CD8-positive, alpha-beta memory T cell (primary cell): ENCODE measurements around the gene TBPL1. TPM values are rescaled to one million over a fixed set of nuclear protein-coding genes. Genes with fewer than 3 reads are reported as not detected.

Source experiments
- CTCF ChIA-PET: fragments of 350-600 bp; sonication (Branson Sonifier 250); formaldehyde crosslinking; loops from one replicate; lab custom pipeline; 2021; ENCODE audit warnings: antibody characterized with exemption; lab: Charles Lee
- POLR2A ChIA-PET: fragments of 350-600 bp; sonication (Branson Sonifier 250); formaldehyde crosslinking; loops from one replicate; lab custom pipeline; 2021; ENCODE audit warnings: antibody characterized with exemption; lab: Charles Lee
- DNase-seq, 5 donors: peaks; one replicate each; pipeline versions ENCODE4 v3.0.0 to v3.0.0-alpha.2; 2020 to 2022; ENCODE audit warnings: mixed read lengths in 1 of 5
- H3K27ac ChIP-seq: one replicate; pipeline ENCODE4 v1.7.0; 2013; ENCODE audit warnings: low read depth, mild to moderate bottlenecking, low read length, moderate library complexity
- H3K27me3 ChIP-seq: 2 replicates; pipeline ENCODE4 v1.7.0; 2013; ENCODE audit warnings: low read length, mild to moderate bottlenecking; ENCODE audit not compliant: insufficient read depth, poor library complexity, severe bottlenecking
- H3K36me3 ChIP-seq: 2 replicates; pipeline ENCODE4 v1.7.0; 2013; ENCODE audit warnings: mild to moderate bottlenecking, low read length, moderate library complexity; ENCODE audit not compliant: insufficient read depth
- H3K4me1 ChIP-seq: 2 replicates; pipeline ENCODE4 v1.7.0; 2013; ENCODE audit warnings: mild to moderate bottlenecking, low read length, moderate library complexity; ENCODE audit not compliant: insufficient read depth
- H3K4me3 ChIP-seq: 2 replicates; pipeline ENCODE4 v1.7.0; 2013; ENCODE audit warnings: mild to moderate bottlenecking, low read length
- H3K9me3 ChIP-seq: 2 replicates; pipeline ENCODE4 v1.7.0; 2013; ENCODE audit warnings: mild to moderate bottlenecking, low read length
- H3K27ac Mint-ChIP-seq, 8 donors: one replicate each; pipeline ENCODE4 v1.8.0; 2020 to 2021; ENCODE audit warnings: mixed read lengths in 8 of 8, mild to moderate bottlenecking in 6 of 8, inconsistent platforms in 3 of 8, moderate library complexity in 3 of 8
- H3K27me3 Mint-ChIP-seq, 2 donors: one replicate each; pipeline ENCODE4 v1.8.0; 2020 to 2021; ENCODE audit warnings: mixed read lengths in 2 of 2, mild to moderate bottlenecking in 1 of 2, moderate library complexity in 1 of 2
- H3K36me3 Mint-ChIP-seq, 3 donors: one replicate each; pipeline ENCODE4 v1.8.0; 2020 to 2021; ENCODE audit warnings: mixed read lengths in 3 of 3, inconsistent platforms in 1 of 3, mild to moderate bottlenecking in 1 of 3
- H3K4me1 Mint-ChIP-seq, 3 donors: one replicate each; pipeline ENCODE4 v1.8.0; 2020 to 2021; ENCODE audit warnings: mixed read lengths in 3 of 3, inconsistent platforms in 1 of 3, mild to moderate bottlenecking in 1 of 3
- H3K4me3 Mint-ChIP-seq, 7 donors: one replicate each; pipeline ENCODE4 v1.8.0; 2020 to 2021; ENCODE audit warnings: mixed read lengths in 7 of 7, mild to moderate bottlenecking in 6 of 7, moderate library complexity in 4 of 7, inconsistent platforms in 2 of 7
- H3K9me3 Mint-ChIP-seq, 5 donors: one replicate each; pipeline ENCODE4 v1.8.0; 2020 to 2022; ENCODE audit warnings: mixed read lengths in 5 of 5, mild to moderate bottlenecking in 3 of 5, moderate library complexity in 2 of 5, inconsistent platforms in 1 of 5
- polyA plus RNA-seq: library from polyadenylated mRNA; unstranded; fragments of 300-500 nt; fragmentation: Illumina TruSeq; gene quantifications from one replicate; pipeline ENCODE4 v1.2.3, GENCODE V29; 2021
- total RNA-seq, 2 experiments: library from RNA; stranded (reverse); gene quantifications; one replicate each; pipeline ENCODE4 v1.2.3, GENCODE V29; 2021

Gene TBPL1
- total and polyA plus RNA-seq, 3 experiments from 2014 or later, result 51.9 to 70.9 (median 52.8) TPM

GRCh38 chr6:134002821-134003220, 49.8 kb downstream of the TBPL1 start:
- no peaks in the 10 kb centered on the region for H3K9me3 ChIP-seq
- no peaks in the 10 kb centered on the region for H3K4me1 Mint-ChIP-seq
- no peak overlapping the region for H3K4me3 Mint-ChIP-seq
- no peaks in the 10 kb centered on the region for H3K27me3 ChIP-seq
- H3K27ac Mint-ChIP-seq, result no peak overlapping the region
- CTCF ChIA-PET, result interaction anchor here (0.8 kb wide), 1 partner anchor 79 kb away, joined by 4 read pairs; no protein-coding TSS in a partner anchor
- no peak overlapping the region for H3K27ac ChIP-seq
- peaks cover 9 to 24% of the 10 kb centered on the region in 2 donors for H3K27me3 Mint-ChIP-seq
- H3K36me3 Mint-ChIP-seq, result no peaks in the 10 kb centered on the region
- no peak for DNase-seq
- no peak overlapping the region for H3K4me3 ChIP-seq
- no peaks in the 10 kb centered on the region for H3K9me3 Mint-ChIP-seq
- POLR2A ChIA-PET, result no interaction called here
- no peaks in the 10 kb centered on the region for H3K36me3 ChIP-seq
- H3K4me1 ChIP-seq, result no peaks in the 10 kb centered on the region

GRCh38 chr6:134003542-134003951, 50.5 kb downstream of the TBPL1 start:
- Mint-ChIP-seq H3K36me3 (no peaks in the 10 kb centered on the region), H3K4me1 (no peaks in the 10 kb centered on the region), H3K27ac (no peak overlapping the region), H3K27me3 (peaks cover 9 to 24% of the 10 kb centered on the region in 2 donors), H3K9me3 (no peaks in the 10 kb centered on the region), H3K4me3 (no peak overlapping the region)
- Histone ChIP-seq H3K4me3 (no peak overlapping the region), H3K9me3 (no peaks in the 10 kb centered on the region), H3K27me3 (no peaks in the 10 kb centered on the region), H3K27ac (no peak overlapping the region), H3K36me3 (no peaks in the 10 kb centered on the region), H3K4me1 (no peaks in the 10 kb centered on the region)
- ChIA-PET CTCF (interaction anchor here (0.8 kb wide), 1 partner anchor 80 kb away, joined by 4 read pairs; no protein-coding TSS in a partner anchor), POLR2A (no interaction called here)
- DNase-seq, result no peak

DNA sequence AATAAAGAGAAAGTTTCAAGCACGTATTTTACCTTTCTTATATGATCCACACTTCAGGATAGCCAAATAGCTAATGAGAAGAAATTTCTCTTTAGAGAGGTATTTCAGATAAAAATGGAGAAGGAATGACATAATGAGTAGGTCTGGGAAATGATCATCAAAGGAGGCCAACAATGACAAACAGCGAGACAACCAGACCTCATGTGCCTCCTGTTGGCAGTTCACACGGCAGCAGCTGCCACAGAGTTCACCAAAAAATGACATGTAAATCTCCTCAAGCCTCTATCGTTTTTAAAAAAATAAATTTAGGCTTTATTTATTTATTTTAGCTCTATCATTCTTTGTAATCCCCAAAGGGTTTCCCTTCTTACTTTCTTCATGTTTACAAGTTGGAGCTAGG, 51.7 kb downstream of the TBPL1 start:
- Histone ChIP-seq H3K9me3 (no peaks in the 10 kb centered on the region), H3K27ac (no peak overlapping the region), H3K27me3 (no peaks in the 10 kb centered on the region), H3K4me1 (no peaks in the 10 kb centered on the region), H3K36me3 (no peaks in the 10 kb centered on the region), H3K4me3 (no peak overlapping the region)
- ChIA-PET CTCF (no interaction called here), POLR2A (no interaction called here)
- Mint-ChIP-seq H3K27ac (no peak overlapping the region), H3K36me3 (no peaks in the 10 kb centered on the region), H3K4me1 (no peaks in the 10 kb centered on the region), H3K9me3 (peaks cover 0 to under 1% (median 0%) of the 10 kb centered on the region in 5 donors), H3K27me3 (peaks cover 9 to 29% of the 10 kb centered on the region in 2 donors), H3K4me3 (no peak overlapping the region)
- DNase-seq, result no peak

GRCh38 chr6:134005800-134006199, 52.8 kb downstream of the TBPL1 start:
- no peaks in the 10 kb centered on the region for H3K4me1 ChIP-seq
- ChIA-PET CTCF (no interaction called here), POLR2A (no interaction called here)
- H3K9me3 Mint-ChIP-seq, result peaks cover 0 to 3% (median 0%) of the 10 kb centered on the region in 5 donors
- no peaks in the 10 kb centered on the region for H3K36me3 ChIP-seq
- H3K27me3 ChIP-seq, result no peaks in the 10 kb centered on the region
- DNase-seq, result no peak
- no peak overlapping the region for H3K27ac ChIP-seq
- no peaks in the 10 kb centered on the region for H3K36me3 Mint-ChIP-seq
- H3K27me3 Mint-ChIP-seq, result peaks cover 9 to 38% of the 10 kb centered on the region in 2 donors
- no peak overlapping the region for H3K27ac Mint-ChIP-seq
- no peaks in the 10 kb centered on the region for H3K4me1 Mint-ChIP-seq
- H3K4me3 Mint-ChIP-seq, result no peak overlapping the region
- no peaks in the 10 kb centered on the region for H3K9me3 ChIP-seq
- no peak overlapping the region for H3K4me3 ChIP-seq

GRCh38 chr6:134007077-134007476, 54.1 kb downstream of the TBPL1 start:
- Mint-ChIP-seq H3K36me3 (no peaks in the 10 kb centered on the region), H3K4me1 (no peaks in the 10 kb centered on the region), H3K9me3 (peaks cover 0 to 3% (median 0%) of the 10 kb centered on the region in 5 donors), H3K27me3 (peaks cover 9 to 38% of the 10 kb centered on the region in 2 donors), H3K27ac (no peak overlapping the region), H3K4me3 (no peak overlapping the region)
- Histone ChIP-seq H3K27me3 (no peaks in the 10 kb centered on the region), H3K27ac (no peak overlapping the region), H3K4me1 (no peaks in the 10 kb centered on the region), H3K4me3 (no peak overlapping the region), H3K9me3 (no peaks in the 10 kb centered on the region), H3K36me3 (no peaks in the 10 kb centered on the region)
- ChIA-PET CTCF (no interaction called here), POLR2A (no interaction called here)
- DNase-seq, result no peak

GRCh38 chr6:134009876-134010275, 56.9 kb downstream of the TBPL1 start:
- Histone ChIP-seq H3K9me3 (no peaks in the 10 kb centered on the region), H3K27me3 (no peaks in the 10 kb centered on the region), H3K4me3 (no peak overlapping the region), H3K27ac (no peak overlapping the region), H3K36me3 (no peaks in the 10 kb centered on the region), H3K4me1 (no peaks in the 10 kb centered on the region)
- H3K36me3 Mint-ChIP-seq, result no peaks in the 10 kb centered on the region
- CTCF ChIA-PET, result no interaction called here
- no peak for DNase-seq
- POLR2A ChIA-PET, result no interaction called here
- peaks cover 5 to 37% of the 10 kb centered on the region in 2 donors for H3K27me3 Mint-ChIP-seq
- H3K4me1 Mint-ChIP-seq, result no peaks in the 10 kb centered on the region
- peaks cover 0 to 3% (median 0%) of the 10 kb centered on the region in 5 donors for H3K9me3 Mint-ChIP-seq
- no peak overlapping the region for H3K4me3 Mint-ChIP-seq
- no peak overlapping the region for H3K27ac Mint-ChIP-seq

DNA sequence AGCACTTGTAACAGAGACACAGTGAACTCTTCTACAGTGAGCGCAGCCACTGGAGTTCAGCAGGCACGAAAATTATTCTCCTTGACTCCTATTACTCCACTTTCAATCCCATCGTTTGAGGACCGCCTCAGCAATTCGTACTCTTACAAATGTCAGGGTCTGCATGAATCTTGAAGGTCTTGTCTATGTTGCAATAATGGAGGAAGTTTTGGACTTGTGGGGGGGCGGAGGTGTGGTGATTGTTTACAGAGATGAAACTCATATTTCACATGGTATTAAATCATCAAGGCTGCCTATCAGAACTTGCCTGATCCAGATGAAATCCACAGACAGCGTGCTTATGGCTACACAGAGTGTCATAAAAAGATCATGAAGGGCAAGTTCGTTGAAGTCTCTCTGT, 57.4 kb downstream of the TBPL1 start:
- POLR2A ChIA-PET, result no interaction called here
- Mint-ChIP-seq H3K27ac (no peak overlapping the region), H3K4me3 (no peak overlapping the region), H3K27me3 (peaks cover 2 to 39% of the 10 kb centered on the region in 2 donors), H3K36me3 (no peaks in the 10 kb centered on the region), H3K4me1 (no peaks in the 10 kb centered on the region), H3K9me3 (peaks cover 0 to 3% (median 0%) of the 10 kb centered on the region in 5 donors)
- Histone ChIP-seq H3K4me3 (no peak overlapping the region), H3K27ac (no peak overlapping the region), H3K36me3 (no peaks in the 10 kb centered on the region), H3K9me3 (no peaks in the 10 kb centered on the region), H3K27me3 (no peaks in the 10 kb centered on the region), H3K4me1 (no peaks in the 10 kb centered on the region)
- no peak for DNase-seq
- CTCF ChIA-PET, result no interaction called here

GRCh38 chr6:134010974-134011373, 58.0 kb downstream of the TBPL1 start:
- Histone ChIP-seq H3K9me3 (no peaks in the 10 kb centered on the region), H3K4me3 (no peak overlapping the region), H3K27me3 (no peaks in the 10 kb centered on the region), H3K36me3 (no peaks in the 10 kb centered on the region), H3K4me1 (no peaks in the 10 kb centered on the region), H3K27ac (no peak overlapping the region)
- ChIA-PET POLR2A (no interaction called here), CTCF (no interaction called here)
- Mint-ChIP-seq H3K4me1 (no peaks in the 10 kb centered on the region), H3K36me3 (no peaks in the 10 kb centered on the region), H3K4me3 (no peak overlapping the region), H3K27ac (no peak overlapping the region), H3K9me3 (peaks cover 0 to 3% (median 0%) of the 10 kb centered on the region in 5 donors), H3K27me3 (peaks cover 0 to 36% of the 10 kb centered on the region in 2 donors)
- no peak for DNase-seq
